Measurements from ENCODE around the gene CNGA2. TPM values are rescaled to one million over a fixed set of nuclear protein-coding genes. Genes with fewer than 3 reads are reported as not detected.

CNGA2 gene
- total RNA-seq, 6 donors from 2014 or later, result not detected

GRCh38 chrX:151765026-151765425 is 30.5 kb downstream of the CNGA2 start:
- WGBS, 2 donors, result 76 to 100% methylated on average over 1 to 2 of the region's 2 CpGs
- ATAC-seq (ENCODE audit: low FRiP score in 2 of 2) (peak in 1 of 2 donors; percentile 51), DNase-seq (no peak)
- TF ChIP-seq CTCF (IDR thresholded peaks at IDR 0.05), result no peak
- no peak for TF ChIP-seq POLR2AphosphoS5 (IDR thresholded peaks at IDR 0.05)
- TF ChIP-seq POLR2A (IDR thresholded peaks at IDR 0.05), result no peak
- no peak for TF ChIP-seq EP300 (IDR thresholded peaks at IDR 0.05)
- H3K4me3 ChIP-seq, result no peak overlapping the region
- no peaks in the 10 kb centered on the region for H3K27me3 ChIP-seq
- no peak overlapping the region for H3K27ac ChIP-seq
- no peaks in the 10 kb centered on the region for H3K4me1 ChIP-seq
- no peaks in the 10 kb centered on the region for H3K9me3 ChIP-seq
- H3K36me3 ChIP-seq, result no peaks in the 10 kb centered on the region

- Histone ChIP-seq H3K36me3 (no peaks in the 10 kb centered on the region), H3K4me3 (no peak overlapping the region), H3K27ac (no peak overlapping the region), H3K9me3 (no peaks in the 10 kb centered on the region), H3K4me1 (no peaks in the 10 kb centered on the region), H3K27me3 (no peaks in the 10 kb centered on the region)
- ATAC-seq (ENCODE audit: low FRiP score in 2 of 2) (no peak), DNase-seq (no peak)
- 83 to 94% methylated on average over 2 to 3 of the region's 3 CpGs for WGBS, 2 donors
- no peak for TF ChIP-seq POLR2A (IDR thresholded peaks at IDR 0.05)
- no peak for TF ChIP-seq CTCF (IDR thresholded peaks at IDR 0.05)
- no peak for TF ChIP-seq POLR2AphosphoS5 (IDR thresholded peaks at IDR 0.05)
- TF ChIP-seq EP300 (IDR thresholded peaks at IDR 0.05), result no peak
These were observed 37.2 kb downstream of the CNGA2 start for GRCh38 chrX:151771726-151772125.

- no peaks in the 10 kb centered on the region for H3K4me1 ChIP-seq
- H3K27me3 ChIP-seq, result no peaks in the 10 kb centered on the region
- H3K9me3 ChIP-seq, result no peaks in the 10 kb centered on the region
- H3K4me3 ChIP-seq, result no peak overlapping the region
- H3K36me3 ChIP-seq, result no peaks in the 10 kb centered on the region
- no peak overlapping the region for H3K27ac ChIP-seq
- 62 to 64% methylated on average over 2 to 5 of the region's 5 CpGs for WGBS, 2 donors
- no peak for ATAC-seq (ENCODE audit: low FRiP score in 2 of 2)
- TF ChIP-seq EP300 (IDR thresholded peaks at IDR 0.05) (no peak), CTCF (IDR thresholded peaks at IDR 0.05) (no peak), POLR2A (IDR thresholded peaks at IDR 0.05) (no peak), POLR2AphosphoS5 (IDR thresholded peaks at IDR 0.05) (no peak)
- DNase-seq, result no peak
These were observed 38.9 kb downstream of the CNGA2 start for GRCh38 chrX:151773434-151773833.

GRCh38 chrX:151774421-151774820 is 39.9 kb downstream of the CNGA2 start:
- no peaks in the 10 kb centered on the region for H3K36me3 ChIP-seq
- H3K27me3 ChIP-seq, result no peaks in the 10 kb centered on the region
- H3K9me3 ChIP-seq, result no peaks in the 10 kb centered on the region
- WGBS, 2 donors, result 69 to 90% methylated on average over 3 of the region's 3 CpGs
- H3K27ac ChIP-seq, result no peak overlapping the region
- DNase-seq (no peak), ATAC-seq (ENCODE audit: low FRiP score in 2 of 2) (no peak)
- no peak overlapping the region for H3K4me3 ChIP-seq
- TF ChIP-seq CTCF (IDR thresholded peaks at IDR 0.05) (no peak), EP300 (IDR thresholded peaks at IDR 0.05) (no peak), POLR2AphosphoS5 (IDR thresholded peaks at IDR 0.05) (no peak), POLR2A (IDR thresholded peaks at IDR 0.05) (no peak)
- H3K4me1 ChIP-seq, result no peaks in the 10 kb centered on the region

GRCh38 chrX:151776181-151776731 is 41.7 kb downstream of the CNGA2 start:
- TF ChIP-seq EP300 (IDR thresholded peaks at IDR 0.05) (no peak), CTCF (IDR thresholded peaks at IDR 0.05) (no peak), POLR2AphosphoS5 (IDR thresholded peaks at IDR 0.05) (no peak), POLR2A (IDR thresholded peaks at IDR 0.05) (no peak)
- H3K4me3 ChIP-seq, result no peak overlapping the region
- DNase-seq (no peak), ATAC-seq (ENCODE audit: low FRiP score in 2 of 2) (peak in 1 of 2 donors; percentile 26)
- no peaks in the 10 kb centered on the region for H3K9me3 ChIP-seq
- 64 to 76% methylated on average over 4 to 13 of the region's 13 CpGs for WGBS, 2 donors
- no peaks in the 10 kb centered on the region for H3K36me3 ChIP-seq
- H3K27me3 ChIP-seq, result no peaks in the 10 kb centered on the region
- H3K27ac ChIP-seq, result no peak overlapping the region
- no peaks in the 10 kb centered on the region for H3K4me1 ChIP-seq

All from upper lobe of left lung (tissue), 6 donors.